Muscle of leg (tissue), 11 donors: ENCODE measurements around the gene SOS1. TPM values are rescaled to one million over a fixed set of nuclear protein-coding genes. Genes with fewer than 3 reads are reported as not detected.
A peak's percentile ranks its signal among the peaks of the same experiment; 100 is the strongest.

ENCODE experiments used
- DNase-seq: peaks from one replicate; pipeline ENCODE4 v3.0.0; 2013
- H3K27ac ChIP-seq: one replicate; pipeline ENCODE4 v1.5.1; 2013; ENCODE audit warnings: mild to moderate bottlenecking, low read length, control low read depth
- H3K27me3 ChIP-seq: one replicate; pipeline ENCODE4 v1.6.1; 2013; ENCODE audit warnings: low read length; ENCODE audit not compliant: control insufficient read depth, insufficient read depth
- H3K36me3 ChIP-seq: one replicate; pipeline ENCODE4 v1.6.1; 2013; ENCODE audit warnings: low read length; ENCODE audit not compliant: control insufficient read depth, insufficient read depth
- H3K4me1 ChIP-seq: one replicate; pipeline ENCODE4 v1.6.1; 2013; ENCODE audit warnings: low read length; ENCODE audit not compliant: control insufficient read depth, insufficient read depth
- H3K4me3 ChIP-seq: one replicate; pipeline ENCODE4 v1.5.1; 2013; ENCODE audit warnings: low read length, control low read depth
- H3K9me3 ChIP-seq: replicated peaks from 2 replicates; pipeline ENCODE4 v1.6.1; 2013; ENCODE audit warnings: low read depth, low read length; ENCODE audit not compliant: control insufficient read depth
- WGBS: methylation state at CpG from one replicate; pipeline ENCODE4 v1.1.5; 2013; ENCODE audit warnings: missing lambda C conversion rate; ENCODE audit not compliant: insufficient coverage; 5-methylcytosine and 5-hydroxymethylcytosine counted together
- polyA plus RNA-seq, 8 donors: library from polyadenylated mRNA; unstranded; fragments of 120-200 nt; gene quantifications; one replicate each; pipeline versions ENCODE4 v1.2.1 to v1.2.3, GENCODE V29; 2013; ENCODE audit warnings: inconsistent platforms in 1 of 8, low replicate concordance in 1 of 8; ENCODE audit not compliant: insufficient read length in 8 of 8, insufficient read depth in 1 of 8
- total RNA-seq: library from RNA; stranded (reverse); fragments of 120-200 nt; gene quantifications from one replicate; pipeline ENCODE4 v1.2.4, GENCODE V29; 2013

The SOS1 gene
- total and polyA plus RNA-seq, 9 donors = 18.5 to 33.8 (median 24.9) TPM

GRCh38 chr2:39107724-39108273 is 13.1 kb downstream of the SOS1 start:
- Histone ChIP-seq H3K4me1 (peaks cover 3% of the 10 kb centered on the region), H3K9me3 (no peaks in the 10 kb centered on the region), H3K27me3 (no peaks in the 10 kb centered on the region), H3K27ac (no peak overlapping the region), H3K36me3 (peaks cover 9% of the 10 kb centered on the region), H3K4me3 (no peak overlapping the region)
- DNase-seq = no peak
- 43% methylated on average over 2 of the region's 2 CpGs for WGBS

DNA sequence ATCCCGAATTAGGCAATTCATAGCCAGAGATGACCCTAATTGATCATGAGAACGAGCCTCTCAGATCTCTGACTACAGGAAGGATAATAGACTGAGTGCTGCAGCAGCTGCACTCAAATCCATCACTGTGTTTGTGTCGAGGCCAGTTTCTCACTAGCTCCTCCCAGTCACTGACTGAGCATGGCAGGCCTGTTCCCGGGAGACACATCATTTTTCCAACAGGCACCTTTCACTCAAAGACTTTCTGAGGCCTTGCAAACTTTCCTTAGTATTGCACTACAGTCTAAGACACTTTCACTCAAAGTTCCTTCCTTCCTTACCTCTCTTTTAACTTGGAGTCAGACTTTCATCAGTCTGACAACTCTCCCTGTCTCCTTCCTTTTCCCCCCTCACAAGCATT is 13.7 kb downstream of the SOS1 start:
- peaks cover 3% of the 10 kb centered on the region for H3K4me1 ChIP-seq
- H3K36me3 ChIP-seq = peaks cover 3% of the 10 kb centered on the region
- no peaks in the 10 kb centered on the region for H3K27me3 ChIP-seq
- no peak overlapping the region for H3K27ac ChIP-seq
- H3K9me3 ChIP-seq = no peaks in the 10 kb centered on the region
- peak; percentile 31 for DNase-seq
- H3K4me3 ChIP-seq = no peak overlapping the region
- WGBS = 0% methylated on average over 2 of the region's 4 CpGs

DNA sequence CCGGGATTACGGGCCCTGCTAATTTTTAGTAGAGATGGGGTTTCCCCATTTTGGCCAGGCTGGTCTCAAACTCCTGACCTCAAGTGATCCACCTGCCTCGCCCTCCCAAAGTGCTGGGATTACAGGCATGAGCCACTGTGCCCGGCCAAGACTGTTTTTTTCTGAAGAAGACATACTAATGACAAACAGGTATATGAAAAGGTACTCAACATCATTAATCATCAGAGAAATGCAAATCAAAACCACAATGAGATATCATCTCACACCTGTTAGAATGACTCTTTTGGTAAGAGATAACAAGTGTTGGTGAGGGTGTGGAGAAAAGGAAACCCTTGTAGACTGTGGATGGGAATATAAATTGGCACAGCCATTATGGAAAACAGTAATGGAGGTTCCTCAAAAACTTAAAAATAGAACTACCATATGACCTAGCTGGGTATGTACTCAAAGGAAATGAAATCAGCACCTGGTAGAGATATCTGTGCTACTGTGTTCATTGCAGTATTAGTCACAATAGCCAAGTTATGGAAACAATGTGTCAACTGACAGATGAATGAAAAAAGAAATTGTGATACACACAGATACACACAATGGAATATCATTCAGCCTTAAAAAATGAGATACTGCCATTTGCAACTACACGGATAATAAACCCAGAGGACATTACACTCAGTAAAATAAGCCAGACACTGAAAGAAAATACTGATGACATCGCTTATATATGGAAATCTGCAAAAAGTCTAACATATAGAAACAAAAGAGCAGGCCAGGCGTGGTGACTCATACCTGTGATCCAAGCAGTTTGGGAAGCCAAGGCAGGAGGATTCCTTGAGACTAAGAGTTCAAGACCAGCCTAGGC is 20.8 kb downstream of the SOS1 start:
- no peaks in the 10 kb centered on the region for H3K4me1 ChIP-seq
- 81% methylated on average over 4 of the region's 7 CpGs for WGBS

DNA sequence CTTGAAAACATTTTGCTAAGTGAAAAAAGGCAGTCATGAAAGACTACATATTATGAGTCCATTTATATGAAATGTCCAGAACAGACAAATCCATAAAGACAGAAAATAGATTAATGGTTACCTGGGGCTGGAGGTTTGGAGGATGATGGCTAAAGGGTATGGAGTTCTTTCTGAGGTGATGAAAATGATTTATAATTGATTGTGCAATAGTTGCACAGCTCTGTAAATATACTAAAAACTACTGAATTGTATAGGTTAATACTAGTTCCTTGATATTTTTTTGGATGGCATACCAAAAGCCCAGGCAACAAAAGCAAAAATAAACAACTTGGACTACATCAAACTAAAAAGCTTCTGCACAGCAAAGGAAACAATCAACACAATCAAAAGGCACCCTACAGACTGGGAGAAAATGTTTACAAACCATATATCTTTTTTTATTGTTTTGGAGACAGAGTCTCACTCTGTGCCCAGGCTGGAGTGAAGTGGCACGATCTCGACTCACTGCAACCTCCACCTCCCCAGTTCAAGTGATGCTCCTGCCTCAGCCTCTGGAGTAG is 21.5 kb downstream of the SOS1 start:
- H3K27ac ChIP-seq = no peak overlapping the region
- no CpG with 5 or more reads among the region's 2 CpGs for WGBS
- no peaks in the 10 kb centered on the region for H3K27me3 ChIP-seq
- peaks cover 2% of the 10 kb centered on the region for H3K4me1 ChIP-seq
- no peak for DNase-seq
- H3K36me3 ChIP-seq = no peaks in the 10 kb centered on the region
- no peaks in the 10 kb centered on the region for H3K9me3 ChIP-seq
- no peak overlapping the region for H3K4me3 ChIP-seq

More for the DNA sequence above, 20.8 kb downstream of the SOS1 start:
- DNase-seq = no peak
- no peaks in the 10 kb centered on the region for H3K9me3 ChIP-seq
- H3K27me3 ChIP-seq = no peaks in the 10 kb centered on the region
- no peaks in the 10 kb centered on the region for H3K36me3 ChIP-seq
- H3K4me3 ChIP-seq = no peak overlapping the region
- no peak overlapping the region for H3K27ac ChIP-seq

- Histone ChIP-seq H3K4me3 (no peak overlapping the region), H3K36me3 (no peaks in the 10 kb centered on the region), H3K4me1 (peaks cover 2% of the 10 kb centered on the region), H3K9me3 (no peaks in the 10 kb centered on the region), H3K27me3 (no peaks in the 10 kb centered on the region), H3K27ac (no peak overlapping the region)
- no peak for DNase-seq
- WGBS = no CpG with 5 or more reads among the region's 1 CpG
These were observed 25.2 kb downstream of the SOS1 start for GRCh38 chr2:39095624-39096023.

GRCh38 chr2:39094717-39095363 is 26.0 kb downstream of the SOS1 start:
- Histone ChIP-seq H3K36me3 (no peaks in the 10 kb centered on the region), H3K27ac (peak overlapping the region; percentile 4), H3K4me1 (peaks cover 2% of the 10 kb centered on the region), H3K4me3 (no peak overlapping the region), H3K27me3 (no peaks in the 10 kb centered on the region), H3K9me3 (no peaks in the 10 kb centered on the region)
- peak; percentile 81 for DNase-seq
- no CpG with 5 or more reads among the region's 1 CpG for WGBS

DNA sequence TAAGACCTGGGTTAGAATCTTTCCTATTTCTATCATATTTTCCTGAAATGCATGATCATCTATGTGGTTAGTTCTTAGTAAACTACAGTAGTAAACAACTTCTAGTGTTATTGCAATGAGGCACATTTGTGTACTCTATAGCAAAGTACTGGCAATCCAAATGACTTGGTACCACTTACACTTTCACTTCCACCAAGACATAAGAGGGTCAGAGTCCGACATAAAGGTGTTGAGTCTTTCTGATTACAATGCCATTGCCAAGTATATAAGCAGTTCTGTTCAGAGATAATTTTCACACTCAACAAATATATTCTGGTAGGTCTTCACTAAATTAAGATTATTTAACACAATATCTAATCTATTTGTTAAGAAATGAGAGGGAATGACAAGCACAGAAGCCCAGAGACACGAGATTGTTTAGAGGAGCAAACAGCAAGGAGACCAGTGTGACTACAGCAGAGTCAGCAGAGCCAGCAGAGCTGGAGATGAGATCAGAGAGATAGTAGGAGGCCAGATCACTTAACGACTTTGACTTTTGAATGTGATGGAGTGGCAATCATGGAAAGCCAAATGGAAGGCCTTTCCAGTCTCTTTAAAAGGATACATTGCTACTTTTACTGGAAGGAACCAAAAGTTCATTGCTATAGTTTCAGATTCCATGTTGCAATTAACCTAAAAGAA is 27.5 kb downstream of the SOS1 start:
- Histone ChIP-seq H3K4me3 (no peak overlapping the region), H3K4me1 (peaks cover 2% of the 10 kb centered on the region), H3K36me3 (no peaks in the 10 kb centered on the region), H3K9me3 (no peaks in the 10 kb centered on the region), H3K27me3 (no peaks in the 10 kb centered on the region), H3K27ac (no peak overlapping the region)
- DNase-seq = no peak
- WGBS = 38% methylated on average over 1 of the region's 3 CpGs

- no peak overlapping the region for H3K4me3 ChIP-seq
- WGBS = 98% methylated on average over 4 of the region's 4 CpGs
- peaks cover 2% of the 10 kb centered on the region for H3K4me1 ChIP-seq
- no peaks in the 10 kb centered on the region for H3K36me3 ChIP-seq
- DNase-seq = peak; percentile 6
- H3K27ac ChIP-seq = no peak overlapping the region
- H3K27me3 ChIP-seq = no peaks in the 10 kb centered on the region
- no peaks in the 10 kb centered on the region for H3K9me3 ChIP-seq
These were observed 29.3 kb downstream of the SOS1 start for GRCh38 chr2:39091543-39091942.

- 100% methylated on average over 1 of the region's 3 CpGs for WGBS
- Histone ChIP-seq H3K36me3 (no peaks in the 10 kb centered on the region), H3K27ac (no peak overlapping the region), H3K4me1 (peaks cover 2% of the 10 kb centered on the region), H3K9me3 (no peaks in the 10 kb centered on the region), H3K27me3 (no peaks in the 10 kb centered on the region), H3K4me3 (no peak overlapping the region)
- no peak for DNase-seq
These were observed 29.8 kb downstream of the SOS1 start for GRCh38 chr2:39091063-39091462.

DNA sequence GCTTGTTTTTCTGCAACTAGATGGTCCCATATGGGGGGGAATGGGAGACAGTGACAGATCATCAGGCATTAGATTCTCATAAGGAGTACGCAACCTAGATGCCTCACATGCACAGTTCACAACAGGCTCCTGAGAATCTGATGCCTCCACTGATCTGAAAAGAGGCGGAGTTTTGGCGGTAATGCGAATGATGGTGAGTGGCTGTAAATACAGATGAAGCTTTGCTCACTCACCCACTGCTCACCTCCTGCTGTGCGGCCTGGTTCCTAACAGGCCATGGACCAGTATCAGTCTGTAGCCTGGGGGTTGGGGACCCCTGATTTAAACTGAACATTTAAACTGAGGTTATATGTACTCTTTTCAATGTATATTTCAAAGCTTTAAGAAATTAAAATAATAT is 40.7 kb downstream of the SOS1 start:
- H3K9me3 ChIP-seq = no peaks in the 10 kb centered on the region
- no peak for DNase-seq
- H3K27me3 ChIP-seq = no peaks in the 10 kb centered on the region
- no peaks in the 10 kb centered on the region for H3K36me3 ChIP-seq
- H3K4me3 ChIP-seq = no peak overlapping the region
- no peak overlapping the region for H3K27ac ChIP-seq
- WGBS = no CpG with 5 or more reads among the region's 5 CpGs
- no peaks in the 10 kb centered on the region for H3K4me1 ChIP-seq
